Lower leg skin (tissue), 3 donors: ENCODE data around the gene CERS5.

Source experiments
- CTCF ChIP-seq, 3 donors: fragments of 450-650 bp; IDR thresholded peaks; one replicate each; pipeline ENCODE4 v1.5.1; 2016; ENCODE audit warnings: antibody characterized with exemption in 3 of 3, mild to moderate bottlenecking in 3 of 3, moderate library complexity in 2 of 3
- POLR2A ChIP-seq, 2 donors: fragments of 450-650 bp; IDR thresholded peaks; one replicate each; pipeline ENCODE4 v1.6.1; 2016 to 2017; ENCODE audit warnings: antibody characterized with exemption in 2 of 2, mild to moderate bottlenecking in 1 of 2, moderate library complexity in 1 of 2

- TF ChIP-seq CTCF (IDR thresholded peaks at IDR 0.05) = no peak
- TF ChIP-seq POLR2A (IDR thresholded peaks at IDR 0.05) = no peak
Observed at GRCh38 chr12:50132505-50133135, 34.5 kb downstream of the CERS5 start.
